ENCODE results near the gene INPP4A. TPM values are rescaled to one million over a fixed set of nuclear protein-coding genes. Genes with fewer than 3 reads are reported as not detected.

INPP4A gene
- total RNA-seq, 1 donor from 2014 or later, result 32.4 TPM

- H3K27me3 Mint-ChIP-seq (ENCODE audit: low read depth), result no peaks in the 10 kb centered on the region
- no peaks in the 10 kb centered on the region for H3K36me3 Mint-ChIP-seq (ENCODE audit: low read depth)
- DNase-seq (ENCODE audit: low read depth, low spot score), result no peak
- TF ChIP-seq, protein P1, sequence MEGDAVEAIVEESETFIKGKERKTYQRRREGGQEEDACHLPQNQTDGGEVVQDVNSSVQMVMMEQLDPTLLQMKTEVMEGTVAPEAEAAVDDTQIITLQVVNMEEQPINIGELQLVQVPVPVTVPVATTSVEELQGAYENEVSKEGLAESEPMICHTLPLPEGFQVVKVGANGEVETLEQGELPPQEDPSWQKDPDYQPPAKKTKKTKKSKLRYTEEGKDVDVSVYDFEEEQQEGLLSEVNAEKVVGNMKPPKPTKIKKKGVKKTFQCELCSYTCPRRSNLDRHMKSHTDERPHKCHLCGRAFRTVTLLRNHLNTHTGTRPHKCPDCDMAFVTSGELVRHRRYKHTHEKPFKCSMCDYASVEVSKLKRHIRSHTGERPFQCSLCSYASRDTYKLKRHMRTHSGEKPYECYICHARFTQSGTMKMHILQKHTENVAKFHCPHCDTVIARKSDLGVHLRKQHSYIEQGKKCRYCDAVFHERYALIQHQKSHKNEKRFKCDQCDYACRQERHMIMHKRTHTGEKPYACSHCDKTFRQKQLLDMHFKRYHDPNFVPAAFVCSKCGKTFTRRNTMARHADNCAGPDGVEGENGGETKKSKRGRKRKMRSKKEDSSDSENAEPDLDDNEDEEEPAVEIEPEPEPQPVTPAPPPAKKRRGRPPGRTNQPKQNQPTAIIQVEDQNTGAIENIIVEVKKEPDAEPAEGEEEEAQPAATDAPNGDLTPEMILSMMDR (conservative IDR thresholded peaks at IDR 0.05), result no peak
- no peaks in the 10 kb centered on the region for H3K9me3 Mint-ChIP-seq
- H3K4me1 Mint-ChIP-seq, result peaks cover 17% of the 10 kb centered on the region
- no peak overlapping the region for H3K4me3 Mint-ChIP-seq
- no peak overlapping the region for H3K27ac Mint-ChIP-seq (ENCODE audit: unreplicated experiment)
Observed at GRCh38 chr2:98485453-98485755, 40.7 kb downstream of the INPP4A start.

DNA sequence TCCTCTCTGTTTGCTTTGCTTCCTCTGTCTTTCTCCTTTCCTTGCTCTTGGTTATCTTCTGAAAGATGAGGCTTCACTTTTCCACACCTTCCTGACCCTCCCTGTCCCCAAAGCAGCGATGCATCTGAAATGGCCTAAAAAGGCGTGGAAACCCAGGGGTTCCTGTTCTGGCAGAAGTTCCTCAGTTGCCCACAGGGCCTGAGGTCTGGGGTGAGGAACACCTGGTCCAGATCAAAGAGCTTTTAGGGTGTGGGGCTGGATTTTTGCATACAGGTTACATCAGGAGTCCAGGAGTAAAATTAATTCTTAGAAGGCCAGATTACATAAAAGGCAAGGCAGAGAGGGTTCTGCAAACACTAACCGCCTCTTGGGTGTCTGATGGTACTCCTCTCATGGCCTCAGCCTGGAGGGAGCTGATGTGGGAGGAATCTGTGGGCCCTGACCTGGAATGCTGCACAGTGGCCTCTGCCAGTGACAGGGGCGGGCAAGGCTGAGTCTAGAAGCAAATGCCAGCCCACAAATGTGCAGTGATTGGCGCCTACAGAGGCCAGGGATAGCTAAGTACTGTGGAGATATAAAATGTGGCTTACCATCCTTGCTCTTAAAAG, 41.8 kb downstream of the INPP4A start:
- Mint-ChIP-seq H3K4me3 (no peak overlapping the region), H3K36me3 (ENCODE audit: low read depth) (no peaks in the 10 kb centered on the region), H3K27me3 (ENCODE audit: low read depth) (no peaks in the 10 kb centered on the region), H3K27ac (ENCODE audit: unreplicated experiment) (no peak overlapping the region), H3K9me3 (no peaks in the 10 kb centered on the region), H3K4me1 (peaks cover 17% of the 10 kb centered on the region)
- no peak for DNase-seq (ENCODE audit: low read depth, low spot score)
- TF ChIP-seq, protein P1 (conservative IDR thresholded peaks at IDR 0.05), result no peak

- H3K4me1 Mint-ChIP-seq, result peaks cover 17% of the 10 kb centered on the region
- H3K4me3 Mint-ChIP-seq, result no peak overlapping the region
- no peak overlapping the region for H3K27ac Mint-ChIP-seq (ENCODE audit: unreplicated experiment)
- TF ChIP-seq, protein P1 (conservative IDR thresholded peaks at IDR 0.05), result no peak
- no peaks in the 10 kb centered on the region for H3K9me3 Mint-ChIP-seq
- H3K27me3 Mint-ChIP-seq (ENCODE audit: low read depth), result no peaks in the 10 kb centered on the region
- no peaks in the 10 kb centered on the region for H3K36me3 Mint-ChIP-seq (ENCODE audit: low read depth)
- no peak for DNase-seq (ENCODE audit: low read depth, low spot score)
Observed at GRCh38 chr2:98487101-98487805, 42.6 kb downstream of the INPP4A start.

GRCh38 chr2:98487806-98488189, 43.1 kb downstream of the INPP4A start:
- peaks cover 17% of the 10 kb centered on the region for H3K4me1 Mint-ChIP-seq
- no peaks in the 10 kb centered on the region for H3K36me3 Mint-ChIP-seq (ENCODE audit: low read depth)
- no peak overlapping the region for H3K4me3 Mint-ChIP-seq
- H3K9me3 Mint-ChIP-seq, result no peaks in the 10 kb centered on the region
- no peak overlapping the region for H3K27ac Mint-ChIP-seq (ENCODE audit: unreplicated experiment)
- TF ChIP-seq, protein P1 (conservative IDR thresholded peaks at IDR 0.05), result peak; percentile 65
- no peaks in the 10 kb centered on the region for H3K27me3 Mint-ChIP-seq (ENCODE audit: low read depth)
- DNase-seq (ENCODE audit: low read depth, low spot score), result no peak

DNA sequence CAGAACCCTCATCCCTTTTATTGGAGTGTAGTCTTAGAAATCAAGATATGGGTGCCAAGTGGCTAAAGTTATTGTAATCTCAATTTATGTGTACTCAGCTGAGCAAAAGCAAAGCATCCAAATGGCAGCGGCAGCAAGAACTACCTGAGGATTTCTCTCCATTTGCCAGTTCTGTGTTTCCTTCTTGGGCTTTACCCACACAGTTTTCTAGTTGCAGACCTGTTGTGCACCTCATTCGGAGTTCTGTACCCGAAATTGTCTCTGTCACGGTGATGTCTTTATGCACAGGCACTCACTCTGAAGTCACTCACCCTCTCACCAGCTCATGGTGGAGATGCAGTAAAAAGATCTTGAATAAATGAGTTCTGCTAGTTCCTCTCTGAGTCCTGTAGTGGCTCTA, 43.6 kb downstream of the INPP4A start:
- Mint-ChIP-seq H3K27me3 (ENCODE audit: low read depth) (no peaks in the 10 kb centered on the region), H3K9me3 (no peaks in the 10 kb centered on the region), H3K4me1 (peaks cover 17% of the 10 kb centered on the region), H3K36me3 (ENCODE audit: low read depth) (no peaks in the 10 kb centered on the region), H3K27ac (ENCODE audit: unreplicated experiment) (no peak overlapping the region), H3K4me3 (no peak overlapping the region)
- TF ChIP-seq, protein P1 (conservative IDR thresholded peaks at IDR 0.05), result no peak
- no peak for DNase-seq (ENCODE audit: low read depth, low spot score)

All from neural crest cell (in vitro differentiated cells).